ENCODE measurements around the gene BAZ2A.

BAZ2A gene

DNA sequence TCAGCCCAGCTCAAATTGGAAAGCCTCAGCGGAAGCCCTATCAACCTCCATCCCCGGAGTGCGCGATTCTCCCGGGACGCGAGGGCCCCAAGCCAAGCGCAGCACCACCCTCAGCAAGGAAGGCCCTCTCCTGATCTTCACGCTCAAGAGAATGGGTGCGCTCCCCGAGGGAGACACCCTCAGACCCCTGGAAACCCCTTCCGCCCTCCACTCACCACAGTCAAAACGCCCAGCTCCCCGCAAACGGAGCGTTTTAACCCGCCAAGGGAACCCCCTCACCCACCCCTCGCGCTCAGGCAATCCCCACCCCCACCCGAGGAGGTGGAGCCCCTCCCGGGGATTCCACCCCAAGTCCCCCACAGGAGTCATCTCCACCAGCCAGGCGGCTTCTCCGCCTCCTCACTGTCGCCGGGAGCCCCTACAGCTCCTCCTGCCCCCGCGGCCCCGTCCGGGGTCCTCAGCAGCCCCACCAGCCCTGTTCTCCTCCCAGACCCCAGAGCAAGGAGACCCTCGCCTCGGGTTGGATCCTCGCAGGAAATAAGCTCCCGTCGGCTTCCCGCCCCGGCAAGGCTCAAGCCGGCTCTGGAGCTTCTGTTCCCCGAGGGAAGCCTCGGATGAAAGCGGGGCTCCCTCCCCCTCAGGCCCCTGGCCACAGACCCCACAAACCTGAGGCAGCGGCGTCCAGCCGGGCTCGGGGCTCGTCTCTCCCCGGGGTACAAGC is 507 bp downstream of the BAZ2A start:
- DNase-seq (ENCODE audit: low read depth) = no peak
- TF ChIP-seq, protein P1, sequence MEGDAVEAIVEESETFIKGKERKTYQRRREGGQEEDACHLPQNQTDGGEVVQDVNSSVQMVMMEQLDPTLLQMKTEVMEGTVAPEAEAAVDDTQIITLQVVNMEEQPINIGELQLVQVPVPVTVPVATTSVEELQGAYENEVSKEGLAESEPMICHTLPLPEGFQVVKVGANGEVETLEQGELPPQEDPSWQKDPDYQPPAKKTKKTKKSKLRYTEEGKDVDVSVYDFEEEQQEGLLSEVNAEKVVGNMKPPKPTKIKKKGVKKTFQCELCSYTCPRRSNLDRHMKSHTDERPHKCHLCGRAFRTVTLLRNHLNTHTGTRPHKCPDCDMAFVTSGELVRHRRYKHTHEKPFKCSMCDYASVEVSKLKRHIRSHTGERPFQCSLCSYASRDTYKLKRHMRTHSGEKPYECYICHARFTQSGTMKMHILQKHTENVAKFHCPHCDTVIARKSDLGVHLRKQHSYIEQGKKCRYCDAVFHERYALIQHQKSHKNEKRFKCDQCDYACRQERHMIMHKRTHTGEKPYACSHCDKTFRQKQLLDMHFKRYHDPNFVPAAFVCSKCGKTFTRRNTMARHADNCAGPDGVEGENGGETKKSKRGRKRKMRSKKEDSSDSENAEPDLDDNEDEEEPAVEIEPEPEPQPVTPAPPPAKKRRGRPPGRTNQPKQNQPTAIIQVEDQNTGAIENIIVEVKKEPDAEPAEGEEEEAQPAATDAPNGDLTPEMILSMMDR (conservative IDR thresholded peaks at IDR 0.05; ENCODE audit: low read length) = no peak
- peak overlapping the region; percentile 94 for H3K4me3 ChIP-seq (ENCODE audit: low read length)

DNA sequence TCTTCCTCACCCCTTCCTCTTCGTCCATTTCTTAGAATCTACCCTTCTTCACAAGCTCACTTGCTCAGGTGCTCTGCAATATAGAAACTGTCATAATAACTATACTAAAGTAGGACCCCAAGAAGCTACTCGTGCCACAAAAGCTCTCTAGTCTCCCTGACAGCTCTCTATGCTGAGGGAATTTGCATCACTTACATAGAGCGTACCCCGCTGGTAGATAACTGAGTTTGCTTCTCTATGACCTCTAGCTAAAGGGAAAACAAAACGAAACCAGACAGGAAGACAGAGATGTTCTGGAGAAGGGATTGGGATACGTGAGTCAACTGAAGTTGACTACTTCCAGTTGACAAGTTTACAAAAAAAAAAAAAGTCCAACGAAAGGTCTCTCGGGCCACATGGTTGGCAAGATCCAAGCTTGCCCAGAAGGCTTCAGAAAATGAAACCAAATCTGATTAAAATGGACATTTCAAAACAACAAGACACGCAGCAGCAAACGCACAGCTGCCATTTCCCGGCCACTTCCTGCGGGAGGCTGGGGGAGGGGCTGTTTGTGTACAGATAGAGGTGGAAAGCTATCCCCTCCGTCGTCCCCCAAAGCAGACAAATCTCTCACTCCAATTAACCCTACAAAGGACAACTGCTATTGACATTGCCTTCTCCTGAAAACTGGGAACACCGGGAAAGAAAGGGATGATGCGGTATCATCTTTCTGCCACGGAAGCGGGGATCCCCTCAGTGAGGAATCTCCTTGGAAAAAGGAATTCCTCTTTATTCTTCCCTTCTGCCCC is 1.3 kb downstream of the BAZ2A start:
- peak; percentile 75 for DNase-seq (ENCODE audit: low read depth)
- TF ChIP-seq, protein P1 (conservative IDR thresholded peaks at IDR 0.05; ENCODE audit: low read length) = no peak
- H3K4me3 ChIP-seq (ENCODE audit: low read length) = peak overlapping the region; percentile 94

DNA sequence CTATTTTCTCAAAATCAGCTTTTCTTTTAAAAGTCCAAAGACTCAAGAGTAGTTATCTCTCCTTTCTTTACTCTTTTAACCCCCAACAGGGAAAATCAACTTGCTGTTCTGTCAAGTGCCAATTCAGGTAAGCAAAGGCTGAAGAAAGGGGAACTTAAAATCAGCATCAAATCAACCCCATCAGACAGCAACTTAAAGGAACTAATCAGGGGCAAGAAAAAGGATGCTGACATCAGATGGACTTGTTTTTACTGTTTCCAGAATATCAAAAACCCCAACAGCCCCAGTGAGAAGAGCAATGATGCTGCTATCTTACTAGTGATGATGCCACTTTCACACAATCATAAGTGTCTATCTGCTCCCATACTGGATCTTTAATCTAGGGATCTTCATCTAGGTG is 3.4 kb downstream of the BAZ2A start:
- TF ChIP-seq, protein P1 (conservative IDR thresholded peaks at IDR 0.05; ENCODE audit: low read length) = no peak
- H3K4me3 ChIP-seq (ENCODE audit: low read length) = no peak overlapping the region
- DNase-seq (ENCODE audit: low read depth) = no peak

DNA sequence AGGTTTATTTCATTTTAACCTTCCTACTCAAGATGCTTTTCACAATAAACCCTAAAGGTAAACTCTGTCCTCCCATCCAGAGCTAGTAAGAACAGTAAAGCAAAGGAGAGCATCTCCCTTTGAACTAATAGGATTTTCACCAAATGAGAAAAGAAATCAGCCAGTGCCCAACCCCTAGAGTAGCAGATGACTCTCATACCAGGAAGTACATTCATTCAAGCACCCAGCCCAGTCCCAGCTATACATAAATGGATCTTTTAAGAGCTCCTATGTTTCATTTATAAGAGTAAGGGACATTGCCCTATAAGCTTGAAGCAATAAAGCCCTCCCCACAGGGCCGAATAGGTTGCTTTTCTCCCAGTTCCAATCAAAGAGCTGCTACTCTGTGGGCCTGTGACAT is 7.6 kb downstream of the BAZ2A start:
- TF ChIP-seq, protein P1 (conservative IDR thresholded peaks at IDR 0.05; ENCODE audit: low read length) = no peak
- no peak overlapping the region for H3K4me3 ChIP-seq (ENCODE audit: low read length)
- no peak for DNase-seq (ENCODE audit: low read depth)

DNA sequence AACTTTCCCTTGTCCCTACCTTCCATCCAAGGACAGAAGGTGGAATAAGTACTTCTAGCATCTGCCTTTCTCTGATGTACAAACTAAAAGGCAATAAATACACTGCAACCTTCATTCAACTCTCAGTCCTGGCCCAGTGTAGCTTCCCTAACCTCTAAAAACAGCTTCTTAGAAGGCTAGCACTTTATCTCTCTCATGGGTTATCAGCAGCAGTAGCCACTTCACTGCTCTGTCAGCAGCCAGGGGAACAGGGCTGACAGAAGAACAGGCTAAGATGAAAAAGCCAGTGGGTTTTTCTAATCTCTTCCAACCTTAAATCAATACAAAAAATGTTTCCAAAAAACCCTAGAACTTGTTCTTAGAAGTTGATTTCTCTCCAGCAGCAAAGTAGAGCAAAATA is 13.2 kb downstream of the BAZ2A start:
- no peak overlapping the region for H3K4me3 ChIP-seq (ENCODE audit: low read length)
- DNase-seq (ENCODE audit: low read depth) = no peak
- TF ChIP-seq, protein P1 (conservative IDR thresholded peaks at IDR 0.05; ENCODE audit: low read length) = no peak

DNA sequence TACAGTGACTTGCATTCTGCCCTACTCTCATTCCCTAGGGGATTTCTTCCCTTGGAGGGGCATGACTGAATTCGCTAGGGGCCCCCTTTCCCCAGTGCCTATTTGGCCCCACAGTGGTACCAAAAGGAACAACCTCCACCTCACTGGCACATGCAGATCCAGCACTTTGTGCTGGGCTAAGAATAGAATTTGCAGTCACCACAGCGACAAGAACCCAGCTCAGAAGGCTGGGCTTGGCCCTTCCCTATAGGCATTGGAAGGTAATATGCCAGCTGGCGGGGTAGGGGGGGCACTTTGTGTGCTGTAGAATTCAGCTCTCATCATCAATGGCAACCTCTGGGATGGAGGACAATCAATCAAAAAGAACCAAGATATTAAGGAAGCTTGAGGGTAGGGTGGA is 13.9 kb downstream of the BAZ2A start:
- TF ChIP-seq, protein P1 (conservative IDR thresholded peaks at IDR 0.05; ENCODE audit: low read length) = no peak
- DNase-seq (ENCODE audit: low read depth) = no peak

DNA sequence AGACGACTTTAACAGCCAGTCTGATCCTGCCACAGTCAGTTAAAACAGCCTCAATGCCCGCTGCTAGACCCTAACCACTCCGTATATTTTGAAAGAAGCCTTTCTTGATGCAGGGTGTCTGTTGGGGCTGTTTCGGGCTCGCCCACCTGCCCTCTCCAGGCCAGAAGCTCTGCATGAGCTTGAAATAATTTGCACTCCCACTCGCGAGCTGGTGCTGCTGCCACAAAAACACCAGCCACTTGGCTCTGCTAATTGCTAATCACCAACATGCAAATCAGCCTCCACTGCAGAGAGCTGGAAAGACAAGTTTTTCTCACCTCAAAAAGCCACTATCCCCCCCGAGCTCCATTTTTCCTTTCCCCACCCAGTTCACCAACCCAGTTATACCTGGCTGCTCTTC is 15.5 kb downstream of the BAZ2A start:
- DNase-seq (ENCODE audit: low read depth) = no peak
- TF ChIP-seq, protein P1 (conservative IDR thresholded peaks at IDR 0.05; ENCODE audit: low read length) = no peak
- H3K4me3 ChIP-seq (ENCODE audit: low read length) = no peak overlapping the region

More for the DNA sequence above, 13.9 kb downstream of the BAZ2A start:
- H3K4me3 ChIP-seq (ENCODE audit: low read length) = no peak overlapping the region

Measured in AG10803 (cell line).